Adrenal gland (tissue), 5 donors: ENCODE results near the gene ADAMTS17.
"Not testable (repeated sequence)": the region's sequence is repeated elsewhere in the genome, so short reads cannot be mapped to it uniquely, and the experiment has no call there.

Source experiments
- POLR2A ChIP-seq, 2 donors: fragments of 450-650 bp; IDR thresholded peaks; one replicate each; pipeline ENCODE4 v1.6.1; 2017; ENCODE audit warnings: antibody characterized with exemption in 2 of 2, mild to moderate bottlenecking in 2 of 2, moderate library complexity in 1 of 2
- TF ChIP-seq, protein P1 (sequence below), 6 experiments: fragments of 450-650 bp in 4 of 6; fragments of 200-600 bp in 2 of 6; sonication (generic) in 1 of 6; IDR thresholded peaks; 1 replicate in 5 of 6; 2 replicates in 1 of 6; pipeline versions ENCODE4 v1.5.1 to v1.8.0; 2016 to 2021; ENCODE audit warnings: antibody characterized with exemption in 6 of 6, mild to moderate bottlenecking in 2 of 6, moderate library complexity in 1 of 6
- donor health status: DM: no; HTN: no; CAD: no.

DNA sequence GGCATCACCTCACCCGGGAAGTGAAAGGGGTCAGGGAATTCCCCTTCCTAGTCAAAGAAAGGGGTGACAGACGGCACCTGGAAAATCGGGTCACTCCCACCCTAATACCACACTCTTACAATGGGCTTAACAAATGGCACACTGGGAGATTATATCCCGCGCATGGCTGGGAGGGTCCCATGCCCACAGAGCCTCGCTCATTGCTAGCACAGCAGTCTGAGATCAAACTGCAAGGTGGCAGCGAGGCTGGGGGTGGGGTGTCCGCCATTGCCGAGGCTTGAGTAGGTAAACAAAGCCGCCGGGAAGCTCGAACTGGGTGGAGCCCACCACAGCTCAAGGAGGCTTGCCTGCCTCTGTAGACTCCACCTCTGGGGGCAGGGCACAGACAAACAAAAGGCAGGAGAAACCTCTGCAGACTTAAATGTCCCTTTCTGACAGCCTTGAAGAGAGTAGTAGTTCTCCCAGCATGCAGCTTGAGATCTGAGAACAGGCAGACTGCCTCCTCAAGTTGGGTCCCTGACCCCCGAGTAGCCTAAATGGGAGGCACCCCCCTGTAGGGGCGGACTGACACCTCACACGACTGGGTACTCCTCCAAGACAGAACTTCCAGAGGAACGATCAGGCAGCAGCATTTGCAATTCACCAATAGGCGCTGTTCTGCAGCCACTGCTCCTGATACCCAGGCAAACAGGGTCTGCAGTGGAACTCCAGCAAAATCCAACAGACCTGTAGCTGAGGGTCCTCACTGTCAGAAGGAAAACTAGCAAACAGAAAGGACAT, 257.5 kb downstream of the ADAMTS17 start:
- TF ChIP-seq POLR2A (IDR thresholded peaks at IDR 0.05): not testable (repeated sequence)
- TF ChIP-seq, protein P1, sequence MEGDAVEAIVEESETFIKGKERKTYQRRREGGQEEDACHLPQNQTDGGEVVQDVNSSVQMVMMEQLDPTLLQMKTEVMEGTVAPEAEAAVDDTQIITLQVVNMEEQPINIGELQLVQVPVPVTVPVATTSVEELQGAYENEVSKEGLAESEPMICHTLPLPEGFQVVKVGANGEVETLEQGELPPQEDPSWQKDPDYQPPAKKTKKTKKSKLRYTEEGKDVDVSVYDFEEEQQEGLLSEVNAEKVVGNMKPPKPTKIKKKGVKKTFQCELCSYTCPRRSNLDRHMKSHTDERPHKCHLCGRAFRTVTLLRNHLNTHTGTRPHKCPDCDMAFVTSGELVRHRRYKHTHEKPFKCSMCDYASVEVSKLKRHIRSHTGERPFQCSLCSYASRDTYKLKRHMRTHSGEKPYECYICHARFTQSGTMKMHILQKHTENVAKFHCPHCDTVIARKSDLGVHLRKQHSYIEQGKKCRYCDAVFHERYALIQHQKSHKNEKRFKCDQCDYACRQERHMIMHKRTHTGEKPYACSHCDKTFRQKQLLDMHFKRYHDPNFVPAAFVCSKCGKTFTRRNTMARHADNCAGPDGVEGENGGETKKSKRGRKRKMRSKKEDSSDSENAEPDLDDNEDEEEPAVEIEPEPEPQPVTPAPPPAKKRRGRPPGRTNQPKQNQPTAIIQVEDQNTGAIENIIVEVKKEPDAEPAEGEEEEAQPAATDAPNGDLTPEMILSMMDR (IDR thresholded peaks at IDR 0.05): not testable (repeated sequence)
